ENCODE data around the gene METTL26.

Gene METTL26

GRCh38 chr16:642189-643049 is 6.3 kb upstream of the METTL26 start:
- peak overlapping the region; percentile 59 for H3K4me3 ChIP-seq (ENCODE audit: low read depth, low read length)
- TF ChIP-seq, protein P1, sequence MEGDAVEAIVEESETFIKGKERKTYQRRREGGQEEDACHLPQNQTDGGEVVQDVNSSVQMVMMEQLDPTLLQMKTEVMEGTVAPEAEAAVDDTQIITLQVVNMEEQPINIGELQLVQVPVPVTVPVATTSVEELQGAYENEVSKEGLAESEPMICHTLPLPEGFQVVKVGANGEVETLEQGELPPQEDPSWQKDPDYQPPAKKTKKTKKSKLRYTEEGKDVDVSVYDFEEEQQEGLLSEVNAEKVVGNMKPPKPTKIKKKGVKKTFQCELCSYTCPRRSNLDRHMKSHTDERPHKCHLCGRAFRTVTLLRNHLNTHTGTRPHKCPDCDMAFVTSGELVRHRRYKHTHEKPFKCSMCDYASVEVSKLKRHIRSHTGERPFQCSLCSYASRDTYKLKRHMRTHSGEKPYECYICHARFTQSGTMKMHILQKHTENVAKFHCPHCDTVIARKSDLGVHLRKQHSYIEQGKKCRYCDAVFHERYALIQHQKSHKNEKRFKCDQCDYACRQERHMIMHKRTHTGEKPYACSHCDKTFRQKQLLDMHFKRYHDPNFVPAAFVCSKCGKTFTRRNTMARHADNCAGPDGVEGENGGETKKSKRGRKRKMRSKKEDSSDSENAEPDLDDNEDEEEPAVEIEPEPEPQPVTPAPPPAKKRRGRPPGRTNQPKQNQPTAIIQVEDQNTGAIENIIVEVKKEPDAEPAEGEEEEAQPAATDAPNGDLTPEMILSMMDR (conservative IDR thresholded peaks at IDR 0.05; ENCODE audit: low read depth, low read length) = no peak
- DNase-seq (ENCODE audit: low read depth) = no peak

DNA sequence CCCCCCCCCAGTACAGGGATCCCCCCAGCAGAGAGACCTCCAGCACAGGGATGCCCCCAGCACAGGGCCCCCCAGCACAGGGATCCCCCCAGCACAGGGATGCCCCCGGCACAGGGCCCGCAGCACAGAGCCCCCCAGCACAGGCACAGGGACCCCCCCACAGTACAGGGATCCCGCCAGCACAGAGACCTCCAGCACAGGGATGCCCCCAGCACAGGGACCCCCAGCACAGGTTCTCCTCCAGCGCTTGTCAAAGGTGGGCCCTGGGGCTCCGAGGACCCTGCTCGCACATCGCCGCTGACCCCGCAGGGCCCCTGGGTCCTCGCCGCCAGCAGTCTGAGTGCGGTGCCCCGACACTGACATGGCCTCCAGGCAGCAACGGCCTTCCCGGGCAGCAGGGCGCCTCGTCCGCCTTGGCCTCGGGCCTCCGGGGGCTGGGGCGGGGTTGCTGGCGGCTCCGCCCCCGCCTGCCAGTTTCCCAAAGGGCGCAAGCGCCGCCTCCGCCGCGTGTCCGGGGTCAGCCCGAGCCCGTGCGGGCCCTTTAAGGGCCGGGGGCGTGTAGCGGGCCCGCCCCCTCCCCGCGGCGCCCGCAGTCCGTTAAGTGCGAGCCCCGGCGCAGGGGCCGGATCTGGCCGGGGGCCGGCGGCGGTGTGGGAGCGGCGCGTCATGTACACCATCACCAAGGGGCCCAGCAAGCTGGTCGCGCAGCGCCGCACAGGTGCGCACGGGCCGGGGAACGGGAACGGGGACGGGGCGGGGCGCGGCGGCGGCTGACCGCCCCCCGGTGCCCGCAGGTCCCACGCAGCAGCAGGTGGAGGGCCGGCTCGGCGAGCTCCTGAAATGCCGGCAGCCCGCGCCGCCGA is 5.5 kb upstream of the METTL26 start, which contains the start of gene MCRIP2:
MCRIP2 (plus strand) TSS at position 503 of the 863 bp plus-strand sequence; CDS start at position 667, 164 bp downstream.
- peak; percentile 47 for DNase-seq (ENCODE audit: low read depth)
- TF ChIP-seq, protein P1 (conservative IDR thresholded peaks at IDR 0.05; ENCODE audit: low read depth, low read length) = no peak
- peak within 1 kb of the TSS; percentile 59 for H3K4me3 ChIP-seq (ENCODE audit: low read depth, low read length)

DNA sequence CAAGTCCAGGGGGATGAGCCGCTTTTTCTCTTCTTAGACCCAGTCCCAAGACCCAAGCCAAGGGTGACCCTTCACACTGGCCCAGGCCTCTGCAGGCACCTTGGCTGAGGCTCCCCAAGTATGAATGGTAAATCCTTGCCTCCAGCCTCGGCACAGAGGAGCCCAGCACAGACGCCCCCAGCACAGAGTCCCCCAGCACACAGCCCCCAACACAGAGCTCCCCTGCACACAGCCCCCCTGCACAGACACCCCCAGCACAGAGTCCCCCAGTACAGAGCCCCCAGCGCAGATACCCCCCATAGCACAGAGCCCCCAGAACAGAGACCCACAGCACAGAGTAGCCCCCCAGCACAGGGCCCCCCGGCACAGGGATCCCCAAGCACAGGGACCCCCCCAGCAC is 4.5 kb upstream of the METTL26 start:
- TF ChIP-seq, protein P1 (conservative IDR thresholded peaks at IDR 0.05; ENCODE audit: low read depth, low read length) = no peak
- no peak overlapping the region for H3K4me3 ChIP-seq (ENCODE audit: low read depth, low read length)
- no peak for DNase-seq (ENCODE audit: low read depth)

DNA sequence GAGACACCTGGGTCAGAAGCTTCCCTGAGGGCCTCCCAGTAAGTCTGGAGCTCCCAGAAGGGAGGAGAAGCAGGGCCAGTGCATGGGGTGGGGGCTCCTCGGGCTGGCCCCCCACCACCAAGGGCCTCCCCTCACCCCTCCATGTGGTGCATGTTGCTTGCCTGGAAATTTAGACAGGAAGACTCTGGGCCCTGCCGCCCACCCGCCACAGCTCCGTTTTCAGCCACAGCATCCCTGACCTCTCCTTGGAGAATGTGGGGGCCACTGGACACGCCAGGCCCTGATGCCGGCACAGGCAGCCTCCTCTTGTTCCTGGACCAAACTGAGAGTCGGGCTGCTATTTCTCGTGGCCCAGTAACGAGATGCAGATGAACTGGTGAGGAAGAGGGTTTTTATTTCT is 2.7 kb upstream of the METTL26 start:
- no peak overlapping the region for H3K4me3 ChIP-seq (ENCODE audit: low read depth, low read length)
- DNase-seq (ENCODE audit: low read depth) = no peak
- TF ChIP-seq, protein P1 (conservative IDR thresholded peaks at IDR 0.05; ENCODE audit: low read depth, low read length) = no peak

GRCh38 chr16:638034-638543 is 2.0 kb upstream of the METTL26 start:
- no peak overlapping the region for H3K4me3 ChIP-seq (ENCODE audit: low read depth, low read length)
- DNase-seq (ENCODE audit: low read depth) = no peak
- TF ChIP-seq, protein P1 (conservative IDR thresholded peaks at IDR 0.05; ENCODE audit: low read depth, low read length) = no peak

DNA sequence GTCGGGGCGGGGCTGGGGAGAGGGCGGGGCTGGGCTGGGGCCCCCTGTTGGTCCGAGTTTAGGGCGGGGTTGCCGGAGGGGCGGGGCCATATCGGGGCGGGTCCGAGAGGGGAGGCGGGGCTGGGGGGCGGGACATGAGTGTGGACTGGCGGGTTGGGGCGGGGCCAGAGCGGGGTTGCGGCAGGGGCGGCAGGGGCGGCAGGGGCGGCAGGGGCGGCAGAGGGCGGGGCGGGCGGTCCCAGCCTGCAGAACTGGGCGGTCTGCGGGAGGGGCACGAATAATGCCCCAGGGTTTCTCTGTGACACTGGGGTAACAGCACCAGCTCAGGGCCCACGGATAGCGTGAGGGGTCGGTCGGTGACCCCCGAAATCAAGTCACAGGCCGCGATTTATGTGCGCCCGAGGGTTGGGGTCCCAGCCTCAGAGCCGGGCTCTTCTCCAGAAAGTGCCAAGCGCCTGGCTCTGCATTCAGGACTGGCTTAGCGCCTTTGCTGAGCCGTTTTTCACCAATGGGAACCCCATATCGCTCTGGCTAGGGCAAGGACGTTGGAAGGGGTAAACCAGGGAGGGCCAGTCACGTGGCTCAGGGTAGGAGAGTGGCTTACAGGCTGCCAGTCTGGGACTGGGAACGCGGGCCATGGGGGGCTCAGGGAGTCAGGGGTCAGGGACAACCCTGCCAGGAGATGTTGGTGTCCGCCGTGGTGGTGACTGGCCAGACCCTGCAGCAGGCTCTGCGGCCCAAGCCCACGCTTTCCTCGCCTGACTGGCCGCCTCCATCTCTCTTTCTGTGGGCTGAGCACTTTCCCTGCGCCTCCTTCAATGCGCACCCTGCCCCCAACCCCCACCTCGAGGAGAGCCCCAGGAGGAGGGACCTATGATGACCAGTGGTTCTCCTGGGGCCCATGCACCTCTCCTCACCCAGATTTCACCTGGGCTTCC is 1.2 kb upstream of the METTL26 start:
- H3K4me3 ChIP-seq (ENCODE audit: low read depth, low read length) = peak overlapping the region; percentile 87
- TF ChIP-seq, protein P1 (conservative IDR thresholded peaks at IDR 0.05; ENCODE audit: low read depth, low read length) = no peak
- peak; percentile 92 for DNase-seq (ENCODE audit: low read depth)

All from choroid plexus epithelial cell (primary cell).